GM19023 (cell line): Measurements from ENCODE around the gene AANAT.

Source experiments
- ATAC-seq: cut with Tn5 transposase; IDR thresholded peaks from one replicate; pipeline ENCODE4 v1.9.1; 2021; ENCODE audit warnings: mild to moderate bottlenecking, moderate library complexity; ENCODE audit not compliant: unreplicated experiment

The AANAT gene

DNA sequence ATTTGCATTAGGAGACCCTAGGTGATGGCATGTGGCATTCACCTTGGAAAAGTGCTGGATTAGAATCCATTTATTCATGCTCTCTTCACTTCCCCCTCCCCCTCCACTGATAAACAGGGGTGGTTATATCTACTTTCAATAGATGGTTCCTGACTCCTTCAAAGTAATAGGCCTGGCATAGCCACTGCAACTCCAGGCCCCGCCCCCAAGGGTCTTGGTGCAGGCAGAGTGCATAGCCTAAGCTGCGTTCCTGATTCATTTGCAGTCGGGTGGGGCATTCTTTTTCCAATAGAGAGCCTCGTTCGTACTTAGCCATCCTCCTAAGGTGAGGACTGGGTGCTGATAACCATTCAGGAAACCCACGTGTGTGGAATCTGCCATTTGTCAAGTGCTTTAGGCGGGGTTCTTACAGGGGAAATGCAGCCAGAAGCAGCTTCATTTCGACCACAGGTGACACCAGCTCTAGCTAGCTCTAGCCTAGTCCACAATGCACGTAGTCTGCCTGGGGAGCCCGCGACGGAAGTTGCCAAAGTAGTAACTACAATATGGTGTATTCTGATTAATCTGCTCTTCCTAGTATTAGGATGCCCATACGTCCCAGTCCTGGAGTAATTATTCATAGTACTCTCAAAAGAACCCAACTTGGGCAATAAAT lies 25.6 kb upstream of the AANAT start:
- no peak for ATAC-seq

DNA sequence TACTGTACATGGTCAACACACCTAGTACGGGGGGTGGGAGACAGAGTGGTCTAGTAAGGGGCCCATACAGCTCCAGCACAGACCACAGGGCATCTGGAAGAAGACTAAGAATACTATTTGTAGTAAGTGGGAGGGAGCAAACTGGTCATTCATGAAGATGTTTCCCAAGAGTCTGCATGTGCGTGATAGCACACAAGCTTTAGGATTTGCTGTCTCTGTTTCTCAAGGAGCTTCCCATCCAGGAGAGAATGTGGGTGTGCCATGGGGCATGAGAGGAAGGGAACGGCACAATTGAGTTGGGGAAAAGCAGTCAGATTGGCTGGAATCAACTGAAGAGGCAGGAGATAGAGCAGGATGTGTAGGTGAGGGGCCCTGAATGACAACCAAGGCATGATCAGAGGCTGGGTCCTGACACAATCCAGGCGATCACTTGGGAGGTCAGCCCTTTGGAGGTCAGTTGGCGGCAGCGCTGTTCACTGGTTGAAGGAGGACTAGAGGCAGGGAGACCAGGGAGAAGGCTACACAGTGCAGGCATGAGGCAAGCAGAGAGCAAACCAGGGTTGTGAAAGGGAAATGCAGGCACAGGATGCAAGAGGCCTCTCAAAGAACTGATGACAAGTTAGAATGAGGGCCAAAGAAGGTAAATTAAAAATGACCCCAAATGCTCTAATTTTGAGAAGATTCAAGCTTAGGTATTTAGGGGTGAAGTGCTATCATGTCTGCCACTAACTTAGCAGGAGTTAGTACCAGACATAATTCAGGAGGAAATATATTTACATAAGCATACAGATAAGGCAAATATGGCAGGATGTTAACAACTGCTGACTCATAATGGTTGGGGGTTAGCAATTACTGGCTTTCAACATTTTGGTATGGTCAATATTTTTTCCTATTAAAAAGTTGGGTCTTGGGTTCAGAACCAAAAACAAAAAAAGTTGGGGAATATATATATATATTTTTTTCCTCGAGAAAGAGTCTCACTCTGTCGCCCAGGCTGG lies 24.8 kb upstream of the AANAT start:
- no peak for ATAC-seq

DNA sequence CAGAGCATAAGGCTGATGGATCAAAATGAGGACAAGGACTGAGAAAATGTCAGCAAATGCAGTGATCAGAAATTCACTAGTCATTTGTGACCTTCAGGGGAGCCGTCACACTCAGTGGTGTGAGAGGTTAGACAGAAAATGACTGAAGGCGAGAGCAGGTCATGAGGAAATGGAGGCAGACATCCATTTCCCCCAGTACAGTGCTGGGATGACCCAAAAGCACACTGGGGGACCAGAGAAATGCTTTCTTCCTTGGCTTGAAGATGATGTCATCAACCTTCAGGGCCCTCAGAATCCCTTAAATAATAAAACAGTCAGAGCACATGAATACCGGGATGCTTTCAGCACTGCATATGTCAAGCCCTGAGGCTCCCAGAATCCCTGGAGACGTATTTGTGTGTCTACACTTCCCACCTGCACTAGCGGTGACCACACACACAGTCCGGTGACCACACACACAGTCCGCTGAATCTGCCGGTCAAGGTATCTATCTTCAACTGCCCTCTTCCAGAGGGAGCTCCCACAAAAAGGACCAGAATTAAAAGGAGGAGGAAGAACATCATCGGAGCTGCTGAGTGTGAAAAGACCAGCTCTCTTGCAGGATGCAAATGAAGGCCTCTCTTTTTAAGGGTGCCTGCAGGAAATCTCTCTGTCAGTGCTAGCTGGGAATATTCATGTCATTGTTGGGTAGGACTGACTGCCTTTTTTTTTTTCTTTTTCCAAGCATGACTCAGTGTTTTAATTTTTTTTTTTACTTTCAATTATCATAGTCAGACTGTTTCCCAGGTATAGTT lies 22.7 kb upstream of the AANAT start:
- ATAC-seq = no peak

DNA sequence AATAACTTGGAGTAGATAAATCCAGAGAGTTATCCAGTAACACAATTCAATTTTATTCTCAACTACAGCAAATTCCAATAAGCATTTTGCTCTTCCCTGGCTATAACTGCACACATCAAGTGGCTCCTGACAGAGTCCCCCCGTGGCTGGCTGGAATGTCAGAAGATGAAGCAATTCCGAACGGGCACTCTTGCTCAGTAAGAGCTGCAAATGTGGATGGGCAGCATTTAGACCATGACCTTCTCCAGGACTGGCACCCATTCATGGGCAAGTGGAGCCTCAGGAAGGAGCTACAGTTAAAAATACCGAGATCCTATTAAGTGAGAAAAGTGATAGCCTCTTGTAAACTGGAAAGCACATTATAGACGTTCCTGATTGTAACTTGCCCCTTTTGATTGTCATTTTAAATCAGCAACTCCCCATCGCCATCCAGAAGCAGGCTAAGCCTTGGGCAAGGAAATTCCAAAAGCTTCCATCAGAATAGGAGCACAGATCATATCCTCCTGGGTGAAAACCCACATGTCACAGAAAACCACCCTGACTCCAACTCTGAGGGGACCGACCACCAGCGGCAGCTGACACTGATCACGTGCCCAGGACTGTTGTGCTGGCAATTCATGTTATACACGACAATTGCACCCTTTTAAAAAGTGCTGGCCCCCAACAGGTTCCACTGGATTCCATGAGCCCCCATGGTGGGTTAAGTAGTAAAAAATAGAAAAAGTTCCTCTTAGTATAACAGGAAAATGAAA lies 21.5 kb upstream of the AANAT start:
- ATAC-seq = no peak

DNA sequence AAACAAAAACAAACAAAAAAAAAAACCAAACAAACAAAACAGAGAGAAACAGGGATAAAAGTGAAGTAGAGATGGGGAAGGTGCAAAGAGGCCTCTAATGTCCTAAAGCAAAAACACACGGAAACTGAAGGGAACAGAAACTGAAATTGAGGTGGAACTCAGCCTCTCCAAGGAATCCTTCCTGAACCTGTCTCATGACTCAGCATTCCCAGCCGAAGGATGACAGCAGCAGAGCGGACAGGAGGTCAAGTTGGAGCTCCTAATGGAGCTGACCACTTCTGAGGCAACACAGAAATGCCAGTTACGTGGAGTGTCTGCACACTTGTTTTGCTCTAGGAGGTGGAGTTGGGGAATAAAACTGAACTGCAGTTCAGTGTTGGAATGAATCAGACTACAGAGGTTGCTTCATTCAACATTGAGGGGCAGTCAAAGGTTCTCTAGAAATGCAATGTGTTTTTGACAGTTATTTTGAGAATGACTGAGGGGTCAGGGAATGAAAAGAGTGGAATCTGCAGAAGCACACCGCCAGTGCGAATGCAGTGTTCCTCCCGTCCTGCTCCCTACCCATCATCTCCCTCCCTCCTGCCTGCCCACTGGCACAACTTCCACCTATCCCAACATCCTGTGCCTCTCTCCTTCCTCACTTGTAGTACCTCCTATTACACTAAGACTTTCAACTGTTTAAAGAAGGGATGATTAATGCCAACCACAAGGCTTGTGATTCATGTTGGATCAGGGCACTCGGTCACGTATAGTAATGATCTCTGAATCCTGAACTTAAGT lies 20.8 kb upstream of the AANAT start:
- ATAC-seq = no peak

DNA sequence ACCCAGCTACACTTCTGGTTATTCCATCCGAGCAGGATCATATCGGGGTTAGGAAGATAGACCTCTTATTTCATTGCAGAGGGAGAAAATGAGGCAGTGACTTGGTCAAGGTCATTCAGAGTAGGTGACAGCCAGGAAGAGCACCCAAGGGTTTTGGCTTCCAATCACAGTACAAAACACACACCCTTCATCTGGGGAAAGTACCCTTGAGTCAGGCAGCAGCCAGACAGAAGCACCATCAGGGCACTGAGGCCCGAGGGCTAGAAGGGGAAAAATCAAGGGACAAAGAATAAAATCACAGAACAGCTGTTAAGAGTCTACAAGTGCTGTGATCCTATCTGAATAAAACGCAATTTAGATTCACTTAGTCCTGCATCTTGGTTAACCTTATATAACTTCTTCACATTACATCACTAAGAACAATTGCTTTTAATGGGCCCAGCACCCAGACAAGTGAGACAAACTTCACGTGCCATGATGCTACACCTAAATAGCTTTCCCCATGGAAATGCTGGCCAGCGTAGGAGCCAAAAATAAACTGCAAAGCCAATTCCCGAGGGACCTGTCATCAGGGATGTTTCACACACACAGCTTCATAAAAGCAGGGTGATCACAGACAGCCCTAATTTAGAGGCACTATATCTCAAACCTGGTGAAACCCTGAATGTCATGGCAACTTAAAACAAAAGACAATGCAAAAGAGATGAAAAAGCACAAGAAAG lies 19.3 kb upstream of the AANAT start:
- ATAC-seq = no peak

DNA sequence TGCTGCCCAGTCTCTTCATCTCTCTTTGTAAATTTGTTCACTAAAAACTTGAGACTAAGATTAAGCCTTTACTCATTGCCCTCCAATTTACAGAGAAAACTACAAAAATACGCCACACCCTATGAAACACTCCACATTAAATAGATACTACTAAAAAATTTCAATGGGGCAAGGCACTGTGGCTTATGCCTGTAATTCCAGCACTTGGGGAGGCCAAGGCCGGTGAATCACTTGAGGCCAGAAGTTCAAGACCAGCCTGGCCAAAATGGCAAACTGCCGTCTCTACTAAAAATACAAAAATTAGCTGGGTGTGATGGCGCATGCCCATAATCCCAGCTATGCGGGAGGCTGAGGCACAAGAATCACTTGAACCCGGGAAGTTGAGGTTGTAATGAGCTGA lies 18.3 kb upstream of the AANAT start:
- ATAC-seq = no peak

DNA sequence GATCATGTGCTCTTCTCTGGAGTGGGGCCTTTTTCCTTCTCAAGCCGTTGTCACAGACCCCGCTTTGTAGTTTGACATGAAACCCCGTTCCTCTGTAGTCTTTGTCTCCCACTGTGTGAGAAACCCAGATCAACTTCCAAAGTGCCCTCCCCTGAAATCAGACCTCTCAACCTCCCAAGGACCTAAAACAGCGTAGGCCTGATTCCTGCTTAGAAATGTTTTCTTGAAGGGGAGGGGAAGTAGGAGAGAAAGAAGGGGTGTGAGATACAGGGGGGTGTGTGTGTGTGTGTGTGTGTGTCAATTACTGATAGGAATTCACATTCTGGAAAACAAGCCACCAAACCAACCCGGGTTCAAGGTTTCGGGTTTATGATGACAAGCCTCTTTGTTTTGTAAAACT lies 15.9 kb upstream of the AANAT start:
- ATAC-seq = no peak

DNA sequence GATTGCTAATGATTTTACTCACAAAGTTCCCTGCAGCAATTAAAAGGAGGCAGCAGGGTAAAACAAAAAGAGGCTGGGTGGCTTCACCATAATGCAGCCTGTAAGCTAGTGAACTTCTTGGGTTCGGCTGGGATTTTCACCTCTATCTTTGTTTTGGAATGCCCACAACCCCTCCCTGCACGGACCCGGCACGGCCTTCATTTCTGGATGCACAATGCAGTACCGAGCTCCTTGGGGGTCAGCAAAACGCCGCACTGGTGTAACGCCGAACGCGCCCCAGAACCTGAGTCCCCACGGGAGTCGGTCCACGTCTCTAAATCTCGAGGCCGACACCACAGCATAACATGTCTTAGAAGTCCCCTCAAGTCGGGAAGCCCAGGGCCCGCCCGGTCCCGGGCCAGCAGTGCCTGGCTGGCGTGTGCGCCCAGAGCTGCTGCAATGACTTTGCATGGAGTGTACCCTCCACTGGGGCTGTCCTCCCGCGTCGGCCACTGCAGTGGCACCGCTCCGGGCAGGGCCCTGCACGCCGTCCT lies 15.2 kb upstream of the AANAT start:
- peak; percentile 31 for ATAC-seq

DNA sequence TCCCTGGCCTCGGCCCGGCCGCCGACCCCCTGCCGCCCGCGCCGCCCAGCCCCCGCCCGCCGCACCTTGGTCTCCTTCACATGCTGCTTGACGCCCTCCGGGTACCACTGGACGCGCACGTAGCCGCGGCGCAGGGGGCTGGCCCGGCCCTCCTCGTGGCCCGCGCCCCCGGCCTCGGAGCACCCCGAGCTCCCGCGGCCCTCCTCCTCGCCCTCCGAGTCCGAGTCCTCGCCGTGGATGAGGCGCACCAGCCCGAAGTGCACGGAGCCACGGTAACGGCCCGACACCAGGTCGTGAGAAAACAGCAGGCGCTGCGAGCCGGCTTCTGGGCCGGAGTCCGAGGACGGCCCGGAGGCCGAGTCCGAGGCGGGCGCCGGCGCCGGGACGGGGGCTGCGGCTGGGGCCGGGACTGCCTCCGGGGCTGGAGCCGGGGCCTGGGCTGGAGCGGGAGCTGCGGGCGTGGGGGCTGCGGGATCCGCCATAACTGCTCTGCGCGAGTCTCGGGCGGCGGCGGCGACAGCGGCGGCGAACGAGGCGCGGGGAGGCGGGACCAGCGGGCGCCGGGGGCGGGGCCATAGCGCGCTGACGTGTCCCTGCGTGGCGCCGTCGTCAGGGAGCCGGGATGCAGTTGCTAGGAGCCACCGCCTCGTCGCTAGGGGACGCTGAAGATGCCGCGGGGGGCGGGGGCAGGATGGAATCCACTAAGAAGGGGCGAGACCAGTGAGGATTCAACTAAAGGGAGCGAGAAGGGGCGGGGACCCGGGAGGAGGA lies 14.6 kb upstream of the AANAT start, which contains the start of gene UBE2O:
Gene UBE2O, minus strand, starts transcription at position 493 of the 771 bp plus-strand sequence. Its CDS starts 11 bp downstream, at position 482.
- ATAC-seq = peak; percentile 88

DNA sequence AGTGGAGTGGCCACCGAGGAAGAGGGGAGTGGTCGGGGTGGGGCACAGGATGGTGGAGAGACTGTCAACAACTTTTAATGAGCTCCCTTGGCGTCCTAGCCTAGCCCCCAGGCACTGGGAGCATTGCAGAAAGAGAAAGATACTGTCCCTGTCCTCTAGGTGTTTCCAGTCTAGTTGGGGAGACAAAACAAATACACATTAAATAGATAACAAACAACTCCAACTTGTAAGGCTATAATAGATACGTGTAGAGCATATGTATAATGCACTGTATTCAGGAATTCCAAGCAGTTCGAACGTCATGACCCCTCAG lies 14.0 kb upstream of the AANAT start:
- ATAC-seq = no peak

DNA sequence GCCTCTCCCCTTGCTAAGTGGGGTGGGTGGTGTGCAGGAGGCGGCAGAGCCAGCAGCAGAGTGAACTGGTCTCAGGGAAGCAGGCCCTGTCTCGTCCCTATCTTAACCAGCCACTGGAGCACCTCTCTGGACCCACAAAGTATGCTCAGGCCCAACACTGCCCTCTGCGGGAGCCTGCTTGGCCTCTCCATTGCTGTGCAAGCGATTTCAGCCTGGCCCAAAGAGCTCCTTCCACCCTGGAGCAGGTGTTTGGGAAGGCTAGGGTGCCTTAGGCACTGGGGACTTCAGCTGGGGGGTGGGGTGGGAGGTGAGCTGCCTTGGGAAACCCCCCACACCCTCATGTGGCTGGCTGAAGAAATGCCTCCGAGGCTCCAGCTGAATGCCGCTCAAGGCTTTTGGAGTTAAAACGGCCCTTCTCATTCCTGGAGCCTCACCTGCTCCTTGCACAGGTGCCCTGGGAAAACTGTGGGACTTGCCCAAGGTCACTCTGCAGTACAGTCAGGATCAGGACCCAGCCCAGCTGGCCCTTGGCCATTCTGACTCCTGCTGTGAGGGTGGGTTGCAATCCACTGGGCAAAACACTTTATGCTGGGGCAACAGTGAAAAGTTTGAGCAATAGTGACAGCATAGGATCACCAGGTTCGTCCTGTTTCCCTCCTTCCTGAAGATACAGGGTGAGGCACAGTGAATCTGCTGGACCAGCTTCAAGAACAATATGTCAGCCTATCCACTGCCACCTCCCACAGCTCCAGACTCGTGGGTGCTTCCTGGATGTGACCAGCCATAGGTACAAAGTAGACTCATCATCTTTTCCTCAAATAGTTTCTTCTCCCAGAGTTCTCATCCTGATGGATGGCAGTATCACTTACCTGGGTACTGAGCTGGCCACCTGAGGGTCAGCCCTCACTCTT lies 8.6 kb upstream of the AANAT start:
- ATAC-seq = no peak

DNA sequence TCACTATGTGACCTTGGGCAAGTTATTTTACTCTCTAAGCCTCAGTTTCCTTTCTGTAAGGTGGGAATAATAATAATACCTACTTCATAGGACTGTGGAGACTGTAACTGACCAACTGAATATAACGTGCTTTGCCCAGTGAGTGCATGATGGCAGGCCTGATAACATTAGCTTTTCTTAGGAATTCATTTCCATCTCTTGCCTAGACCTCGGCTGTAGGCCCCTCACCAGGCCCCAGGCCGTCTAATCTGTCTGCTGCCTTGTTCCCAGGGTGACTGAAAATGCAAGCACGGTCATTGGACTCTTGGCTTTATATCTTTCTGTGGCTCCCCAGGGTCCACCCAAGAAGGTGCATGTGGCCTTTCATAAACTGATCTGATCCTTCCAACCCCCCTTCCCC lies 7.7 kb upstream of the AANAT start:
- no peak for ATAC-seq

DNA sequence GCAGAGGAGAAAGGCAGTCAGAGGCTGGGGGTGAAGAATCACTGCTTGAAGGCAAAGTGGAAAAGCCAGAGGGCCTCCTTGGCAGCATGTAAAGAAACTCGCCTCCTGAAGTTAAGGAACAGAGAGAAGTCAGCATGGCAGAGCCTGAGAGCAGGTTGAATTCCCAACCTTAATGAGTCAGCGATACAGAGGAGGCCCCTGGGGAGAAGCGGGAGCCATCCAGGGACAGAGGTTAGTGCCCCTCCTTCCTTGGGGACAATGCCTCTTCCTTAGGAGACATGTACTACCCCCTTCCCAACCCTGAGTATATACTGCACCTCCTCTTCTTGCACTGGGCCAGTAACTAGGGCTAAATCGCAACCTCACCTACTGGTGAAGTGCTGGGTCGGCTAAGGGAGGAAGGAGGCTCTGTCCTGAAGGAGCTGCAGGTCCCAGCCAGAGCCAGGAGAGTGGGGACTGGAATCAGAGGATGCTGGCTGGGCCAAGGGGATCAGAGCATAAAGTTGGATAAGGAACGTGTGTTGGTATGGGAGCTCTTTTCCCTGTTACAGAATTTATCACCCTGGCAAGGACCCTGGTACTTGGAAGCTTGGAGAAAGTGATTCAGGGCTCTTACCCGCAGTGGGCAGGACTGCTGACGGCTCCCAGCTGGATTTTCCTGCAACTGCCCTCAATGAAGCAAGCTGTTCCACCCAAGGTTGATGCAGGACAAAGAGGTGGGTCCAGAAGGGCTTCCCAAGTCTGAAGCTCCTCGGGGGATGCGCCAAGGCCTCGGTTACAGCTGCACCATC lies 5.4 kb upstream of the AANAT start:
- no peak for ATAC-seq

DNA sequence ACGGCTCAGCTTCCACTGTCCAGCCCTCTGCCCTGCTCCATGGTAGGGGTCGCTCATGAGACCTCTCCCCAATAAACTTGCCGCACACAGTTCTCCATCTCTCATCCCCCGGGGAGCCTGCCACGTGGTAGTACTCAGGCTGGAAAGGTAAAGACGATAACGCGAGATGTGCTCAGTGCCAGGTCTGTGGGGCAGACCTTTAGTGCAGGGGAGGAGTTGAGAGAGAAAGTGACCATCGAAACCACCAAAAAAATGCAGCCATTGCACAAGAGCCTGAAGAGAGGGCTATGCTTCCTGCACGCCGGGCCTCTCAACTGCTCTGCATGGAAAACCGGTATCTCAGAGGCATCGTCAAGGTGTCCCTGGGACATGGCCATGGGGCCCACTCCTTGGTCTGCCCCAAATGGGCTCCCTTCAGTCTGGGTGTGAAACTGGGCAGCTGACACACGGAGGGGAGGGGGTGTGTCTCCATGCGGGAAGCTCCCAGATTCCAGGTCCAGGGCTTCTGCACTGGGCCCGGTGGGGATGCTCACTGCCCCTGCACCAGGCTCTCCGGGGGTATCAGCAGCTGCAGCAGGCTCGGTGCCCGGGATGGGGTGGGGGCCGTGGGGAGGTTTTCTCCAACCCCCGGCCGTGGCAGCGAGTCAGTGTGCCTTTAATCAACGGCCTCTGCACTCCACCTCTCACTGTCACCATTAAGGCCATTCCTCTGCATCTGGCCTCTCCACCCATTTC lies 4.7 kb upstream of the AANAT start:
- no peak for ATAC-seq

DNA sequence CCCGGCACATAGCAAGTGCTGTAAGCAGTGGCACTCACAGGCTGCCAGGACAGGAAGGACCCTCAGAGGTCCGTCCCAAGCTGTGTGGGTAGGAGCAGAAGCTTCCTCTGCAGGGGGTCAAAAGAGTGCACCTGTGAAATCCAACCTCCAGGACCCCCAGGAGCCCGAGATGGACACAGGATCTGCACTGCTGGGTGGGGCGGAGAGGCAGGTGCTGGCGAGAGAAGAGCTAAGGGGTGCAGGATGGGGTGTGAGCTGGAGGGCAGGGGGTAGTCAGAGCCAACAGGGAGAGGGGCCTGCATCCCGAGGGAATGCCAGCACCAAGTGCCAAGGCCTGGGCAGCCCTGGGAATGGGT lies 650 bp upstream of the AANAT start:
- no peak for ATAC-seq
